Panc1 (cell line): ENCODE data around the gene P2RY12.

Experiments used
- CTCF ChIP-seq: fragments of 450-650 bp; IDR thresholded peaks from 2 replicates; pipeline ENCODE4 v1.5.1; 2017; ENCODE audit warnings: mild to moderate bottlenecking
- POLR2AphosphoS5 ChIP-seq: IDR thresholded peaks from 2 replicates; pipeline ENCODE4 v1.6.1; 2012; ENCODE audit warnings: mild to moderate bottlenecking, low read depth, low read length, moderate library complexity
- REST ChIP-seq, 2 experiments: IDR thresholded peaks; 2 replicates each; pipeline ENCODE4 v1.6.1; 2011 to 2012; ENCODE audit warnings: low read depth in 2 of 2, control low read depth in 1 of 2, low read length in 1 of 2, mild to moderate bottlenecking in 1 of 2, moderate library complexity in 1 of 2; ENCODE audit not compliant: insufficient read depth in 1 of 2
- SIN3A ChIP-seq: IDR thresholded peaks from 2 replicates; pipeline ENCODE4 v1.6.1; 2012; ENCODE audit warnings: low read depth, mild to moderate bottlenecking, low read length, moderate library complexity, borderline replicate concordance; ENCODE audit not compliant: insufficient read depth

- TF ChIP-seq CTCF (no peak), POLR2AphosphoS5 (no peak), REST (IDR thresholded peaks at IDR 0.05; ENCODE audit: insufficient read depth in 1 of 2, low read depth in 2 of 2, low read length in 1 of 2) (no peak), SIN3A (no peak)
These were observed 10.1 kb upstream of the P2RY12 start for GRCh38 chr3:151394611-151395010.
